ENCODE measurements around the gene SRGAP3. TPM values are rescaled to one million over a fixed set of nuclear protein-coding genes. Genes with fewer than 3 reads are reported as not detected.

SRGAP3 gene
- total RNA-seq, 5 donors from 2014 or later (not counting 1 experiment from before 2014, with no cell fraction given): 1.4 to 4.4 (median 2.8) TPM

GRCh38 chr3:9111417-9111816 lies 138.0 kb downstream of the SRGAP3 start:
- no peak for DNase-seq
- ChIA-PET CTCF (interaction anchor here in 1 of 2 donors (0.6 kb wide), 1 partner anchor 431 kb away, joined by 6 read pairs; no protein-coding TSS in a partner anchor), POLR2A (no interaction called here)
- no peaks in the 10 kb centered on the region for H3K4me1 Mint-ChIP-seq
- 98% methylated on average over 3 of the region's 7 CpGs for WGBS (ENCODE audit: insufficient coverage)
- no peak for ATAC-seq (replicated peaks in 1 of 4)
- Histone ChIP-seq H3K4me3 (ENCODE audit: control insufficient read depth in 1 of 2, extremely low read depth in 1 of 2, low read length in 1 of 2) (no peak overlapping the region), H3K36me3 (ENCODE audit: control insufficient read depth in 2 of 2, extremely low read depth in 1 of 2, insufficient read depth in 1 of 2, low read length in 1 of 2) (no peaks in the 10 kb centered on the region), H3K27me3 (replicated peaks in 1 of 2; ENCODE audit: control insufficient read depth in 2 of 2, extremely low read depth in 1 of 2, insufficient read depth in 2 of 2, low read length in 1 of 2) (no peaks in the 10 kb centered on the region), H3K27ac (ENCODE audit: low read length) (no peak overlapping the region), H3K4me1 (ENCODE audit: control insufficient read depth in 1 of 2, extremely low read depth in 1 of 2, insufficient read depth in 2 of 2, low read length in 2 of 2) (no peaks in the 10 kb centered on the region), H3K9me3 (no peaks in the 10 kb centered on the region)
- no peak overlapping the region for H3K4me3 Mint-ChIP-seq
- no peaks in the 10 kb centered on the region for H3K9me3 Mint-ChIP-seq
- no peak overlapping the region for H3K27ac Mint-ChIP-seq
- no peaks in the 10 kb centered on the region for H3K27me3 Mint-ChIP-seq
- H3K36me3 Mint-ChIP-seq: peaks cover 3% of the 10 kb centered on the region

GRCh38 chr3:9110802-9111201 lies 138.6 kb downstream of the SRGAP3 start:
- ChIA-PET POLR2A (no interaction called here), CTCF (no interaction called here)
- ATAC-seq (replicated peaks in 1 of 4) (no peak), DNase-seq (no peak)
- Mint-ChIP-seq H3K4me1 (no peaks in the 10 kb centered on the region), H3K4me3 (no peak overlapping the region), H3K27ac (no peak overlapping the region), H3K27me3 (no peaks in the 10 kb centered on the region), H3K36me3 (peaks cover 3% of the 10 kb centered on the region), H3K9me3 (no peaks in the 10 kb centered on the region)
- no peaks in the 10 kb centered on the region for H3K9me3 ChIP-seq
- H3K4me3 ChIP-seq (ENCODE audit: control insufficient read depth in 1 of 2, extremely low read depth in 1 of 2, low read length in 1 of 2): no peak overlapping the region
- WGBS (ENCODE audit: insufficient coverage): 73% methylated on average over 5 of the region's 5 CpGs
- H3K36me3 ChIP-seq (ENCODE audit: control insufficient read depth in 2 of 2, extremely low read depth in 1 of 2, insufficient read depth in 1 of 2, low read length in 1 of 2): no peaks in the 10 kb centered on the region
- H3K4me1 ChIP-seq (ENCODE audit: control insufficient read depth in 1 of 2, extremely low read depth in 1 of 2, insufficient read depth in 2 of 2, low read length in 2 of 2): no peaks in the 10 kb centered on the region
- no peak overlapping the region for H3K27ac ChIP-seq (ENCODE audit: low read length)
- H3K27me3 ChIP-seq (replicated peaks in 1 of 2; ENCODE audit: control insufficient read depth in 2 of 2, extremely low read depth in 1 of 2, insufficient read depth in 2 of 2, low read length in 1 of 2): no peaks in the 10 kb centered on the region

- 86% methylated on average over 6 of the region's 12 CpGs for WGBS (ENCODE audit: insufficient coverage)
- Histone ChIP-seq H3K27ac (ENCODE audit: low read length) (no peak overlapping the region), H3K36me3 (ENCODE audit: control insufficient read depth in 2 of 2, extremely low read depth in 1 of 2, insufficient read depth in 1 of 2, low read length in 1 of 2) (no peaks in the 10 kb centered on the region), H3K27me3 (replicated peaks in 1 of 2; ENCODE audit: control insufficient read depth in 2 of 2, extremely low read depth in 1 of 2, insufficient read depth in 2 of 2, low read length in 1 of 2) (peaks cover 0 to 2% of the 10 kb centered on the region in 2 experiments), H3K9me3 (no peaks in the 10 kb centered on the region), H3K4me1 (ENCODE audit: control insufficient read depth in 1 of 2, extremely low read depth in 1 of 2, insufficient read depth in 2 of 2, low read length in 2 of 2) (no peaks in the 10 kb centered on the region), H3K4me3 (ENCODE audit: control insufficient read depth in 1 of 2, extremely low read depth in 1 of 2, low read length in 1 of 2) (no peak overlapping the region)
- Mint-ChIP-seq H3K4me3 (no peak overlapping the region), H3K9me3 (no peaks in the 10 kb centered on the region), H3K27me3 (no peaks in the 10 kb centered on the region), H3K36me3 (peaks cover 3% of the 10 kb centered on the region), H3K27ac (no peak overlapping the region), H3K4me1 (no peaks in the 10 kb centered on the region)
- POLR2A ChIA-PET: no interaction called here
- no peak for ATAC-seq (replicated peaks in 1 of 4)
- CTCF ChIA-PET: no interaction called here
- no peak for DNase-seq
Measured at GRCh38 chr3:9110316-9110715, 139.1 kb downstream of the SRGAP3 start.

- ATAC-seq (replicated peaks in 1 of 4): no peak
- H3K9me3 Mint-ChIP-seq: no peaks in the 10 kb centered on the region
Measured at GRCh38 chr3:9109568-9109914, 139.9 kb downstream of the SRGAP3 start.

GRCh38 chr3:9108876-9109567 lies 140.4 kb downstream of the SRGAP3 start:
- ATAC-seq (replicated peaks in 1 of 4) (no peak), DNase-seq (no peak)
- H3K27ac Mint-ChIP-seq: no peak overlapping the region
- WGBS (ENCODE audit: insufficient coverage): 89% methylated on average over 8 of the region's 8 CpGs
- Histone ChIP-seq H3K4me3 (ENCODE audit: control insufficient read depth in 1 of 2, extremely low read depth in 1 of 2, low read length in 1 of 2) (no peak overlapping the region), H3K36me3 (ENCODE audit: control insufficient read depth in 2 of 2, extremely low read depth in 1 of 2, insufficient read depth in 1 of 2, low read length in 1 of 2) (no peaks in the 10 kb centered on the region), H3K9me3 (no peaks in the 10 kb centered on the region), H3K27ac (ENCODE audit: low read length) (no peak overlapping the region), H3K4me1 (ENCODE audit: control insufficient read depth in 1 of 2, extremely low read depth in 1 of 2, insufficient read depth in 2 of 2, low read length in 2 of 2) (no peaks in the 10 kb centered on the region), H3K27me3 (replicated peaks in 1 of 2; ENCODE audit: control insufficient read depth in 2 of 2, extremely low read depth in 1 of 2, insufficient read depth in 2 of 2, low read length in 1 of 2) (peaks cover 0 to 6% of the 10 kb centered on the region in 2 experiments)
- no peaks in the 10 kb centered on the region for H3K9me3 Mint-ChIP-seq
- POLR2A ChIA-PET: no interaction called here
- H3K27me3 Mint-ChIP-seq: no peaks in the 10 kb centered on the region
- H3K4me3 Mint-ChIP-seq: no peak overlapping the region
- CTCF ChIA-PET: no interaction called here
- H3K36me3 Mint-ChIP-seq: peaks cover 3% of the 10 kb centered on the region
- H3K4me1 Mint-ChIP-seq: no peaks in the 10 kb centered on the region

More at GRCh38 chr3:9109568-9109914, 139.9 kb downstream of the SRGAP3 start:
- H3K27ac Mint-ChIP-seq: no peak overlapping the region
- H3K27me3 Mint-ChIP-seq: no peaks in the 10 kb centered on the region
- Histone ChIP-seq H3K27me3 (replicated peaks in 1 of 2; ENCODE audit: control insufficient read depth in 2 of 2, extremely low read depth in 1 of 2, insufficient read depth in 2 of 2, low read length in 1 of 2) (peaks cover 0 to 4% of the 10 kb centered on the region in 2 experiments), H3K4me3 (ENCODE audit: control insufficient read depth in 1 of 2, extremely low read depth in 1 of 2, low read length in 1 of 2) (no peak overlapping the region), H3K4me1 (ENCODE audit: control insufficient read depth in 1 of 2, extremely low read depth in 1 of 2, insufficient read depth in 2 of 2, low read length in 2 of 2) (no peaks in the 10 kb centered on the region), H3K27ac (ENCODE audit: low read length) (no peak overlapping the region), H3K36me3 (ENCODE audit: control insufficient read depth in 2 of 2, extremely low read depth in 1 of 2, insufficient read depth in 1 of 2, low read length in 1 of 2) (no peaks in the 10 kb centered on the region), H3K9me3 (no peaks in the 10 kb centered on the region)
- no peak for DNase-seq
- 93% methylated on average over 3 of the region's 3 CpGs for WGBS (ENCODE audit: insufficient coverage)
- CTCF ChIA-PET: no interaction called here
- peaks cover 3% of the 10 kb centered on the region for H3K36me3 Mint-ChIP-seq
- POLR2A ChIA-PET: no interaction called here
- H3K4me3 Mint-ChIP-seq: no peak overlapping the region
- no peaks in the 10 kb centered on the region for H3K4me1 Mint-ChIP-seq

GRCh38 chr3:9107738-9108137 lies 141.7 kb downstream of the SRGAP3 start:
- no peaks in the 10 kb centered on the region for H3K27me3 Mint-ChIP-seq
- Histone ChIP-seq H3K36me3 (ENCODE audit: control insufficient read depth in 2 of 2, extremely low read depth in 1 of 2, insufficient read depth in 1 of 2, low read length in 1 of 2) (no peaks in the 10 kb centered on the region), H3K4me3 (ENCODE audit: control insufficient read depth in 1 of 2, extremely low read depth in 1 of 2, low read length in 1 of 2) (no peak overlapping the region), H3K4me1 (ENCODE audit: control insufficient read depth in 1 of 2, extremely low read depth in 1 of 2, insufficient read depth in 2 of 2, low read length in 2 of 2) (no peaks in the 10 kb centered on the region), H3K27me3 (replicated peaks in 1 of 2; ENCODE audit: control insufficient read depth in 2 of 2, extremely low read depth in 1 of 2, insufficient read depth in 2 of 2, low read length in 1 of 2) (peaks cover 0 to 6% of the 10 kb centered on the region in 2 experiments), H3K27ac (ENCODE audit: low read length) (no peak overlapping the region), H3K9me3 (no peaks in the 10 kb centered on the region)
- ChIA-PET CTCF (no interaction called here), POLR2A (no interaction called here)
- H3K27ac Mint-ChIP-seq: no peak overlapping the region
- DNase-seq (no peak), ATAC-seq (replicated peaks in 1 of 4) (no peak)
- H3K4me1 Mint-ChIP-seq: no peaks in the 10 kb centered on the region
- H3K36me3 Mint-ChIP-seq: no peaks in the 10 kb centered on the region
- WGBS (ENCODE audit: insufficient coverage): no CpG with 5 or more reads among the region's 1 CpG
- H3K4me3 Mint-ChIP-seq: no peak overlapping the region
- H3K9me3 Mint-ChIP-seq: no peaks in the 10 kb centered on the region

- Mint-ChIP-seq H3K27me3 (no peaks in the 10 kb centered on the region), H3K4me1 (no peaks in the 10 kb centered on the region), H3K27ac (no peak overlapping the region), H3K36me3 (no peaks in the 10 kb centered on the region), H3K4me3 (no peak overlapping the region), H3K9me3 (no peaks in the 10 kb centered on the region)
- Histone ChIP-seq H3K27me3 (replicated peaks in 1 of 2; ENCODE audit: control insufficient read depth in 2 of 2, extremely low read depth in 1 of 2, insufficient read depth in 2 of 2, low read length in 1 of 2) (peaks cover 0 to 8% of the 10 kb centered on the region in 2 experiments), H3K9me3 (no peaks in the 10 kb centered on the region), H3K4me1 (ENCODE audit: control insufficient read depth in 1 of 2, extremely low read depth in 1 of 2, insufficient read depth in 2 of 2, low read length in 2 of 2) (no peaks in the 10 kb centered on the region), H3K36me3 (ENCODE audit: control insufficient read depth in 2 of 2, extremely low read depth in 1 of 2, insufficient read depth in 1 of 2, low read length in 1 of 2) (no peaks in the 10 kb centered on the region), H3K27ac (ENCODE audit: low read length) (no peak overlapping the region), H3K4me3 (ENCODE audit: control insufficient read depth in 1 of 2, extremely low read depth in 1 of 2, low read length in 1 of 2) (no peak overlapping the region)
- ChIA-PET POLR2A (no interaction called here), CTCF (no interaction called here)
- ATAC-seq (replicated peaks in 1 of 4) (no peak), DNase-seq (no peak)
- 100% methylated on average over 1 of the region's 1 CpG for WGBS (ENCODE audit: insufficient coverage)
Measured at GRCh38 chr3:9105421-9105820, 144.0 kb downstream of the SRGAP3 start.
